KMS-11 (cell line): ENCODE data around the gene RBM22.

ENCODE experiments used
- H2AFZ ChIP-seq: fragments of 200-600 bp; sonication (generic); 2 replicates; pipeline ENCODE4 v1.6.1; 2016; ENCODE audit warnings: antibody characterized with exemption, mixed run types, low read depth
- H3K27ac ChIP-seq: fragments of 200-600 bp; sonication (generic); 2 replicates; pipeline ENCODE4 v1.6.1; 2016; ENCODE audit warnings: mild to moderate bottlenecking, mixed run types
- H3K27me3 ChIP-seq: fragments of 200-600 bp; sonication (generic); 2 replicates; pipeline ENCODE4 v1.6.1; 2017; ENCODE audit warnings: mild to moderate bottlenecking, low read depth, mixed run types, moderate library complexity; ENCODE audit not compliant: insufficient read depth
- H3K36me3 ChIP-seq: fragments of 200-600 bp; sonication (generic); 2 replicates; pipeline ENCODE4 v1.6.1; 2017; ENCODE audit warnings: mild to moderate bottlenecking, mixed run types; ENCODE audit not compliant: insufficient read depth
- H3K4me1 ChIP-seq: fragments of 200-600 bp; sonication (generic); 2 replicates; pipeline ENCODE4 v1.6.1; 2016; ENCODE audit warnings: mild to moderate bottlenecking, low read depth, mixed run types; ENCODE audit not compliant: poor library complexity, severe bottlenecking
- H3K4me2 ChIP-seq: fragments of 200-600 bp; sonication (generic); 2 replicates; pipeline ENCODE4 v1.7.0; 2016; ENCODE audit warnings: mild to moderate bottlenecking, mixed run types
- H3K4me3 ChIP-seq: fragments of 200-600 bp; sonication (generic); IDR thresholded peaks from 2 replicates; pipeline ENCODE4 v1.6.1; 2017; ENCODE audit warnings: low read depth, low read length, mixed read lengths; ENCODE audit not compliant: insufficient read depth
- H3K79me2 ChIP-seq: fragments of 200-600 bp; sonication (generic); 2 replicates; pipeline ENCODE4 v1.6.1; 2016; ENCODE audit warnings: low read depth, mixed run types; ENCODE audit not compliant: insufficient read depth
- H3K9ac ChIP-seq: fragments of 200-600 bp; sonication (generic); 2 replicates; pipeline ENCODE4 v1.6.1; 2016; ENCODE audit warnings: mild to moderate bottlenecking, mixed run types
- H4K20me1 ChIP-seq: fragments of 200-600 bp; sonication (generic); 2 replicates; pipeline ENCODE4 v1.6.1; 2016; ENCODE audit warnings: mild to moderate bottlenecking, mixed run types; ENCODE audit not compliant: insufficient read depth
- TF ChIP-seq, protein P1 (sequence below): fragments of 200-600 bp; sonication (generic); conservative IDR thresholded peaks from 2 replicates; pipeline ENCODE4 v1.6.1; 2017; ENCODE audit warnings: low read depth, mild to moderate bottlenecking, antibody characterized with exemption, low read length, moderate library complexity, mixed read lengths

RBM22 gene

DNA sequence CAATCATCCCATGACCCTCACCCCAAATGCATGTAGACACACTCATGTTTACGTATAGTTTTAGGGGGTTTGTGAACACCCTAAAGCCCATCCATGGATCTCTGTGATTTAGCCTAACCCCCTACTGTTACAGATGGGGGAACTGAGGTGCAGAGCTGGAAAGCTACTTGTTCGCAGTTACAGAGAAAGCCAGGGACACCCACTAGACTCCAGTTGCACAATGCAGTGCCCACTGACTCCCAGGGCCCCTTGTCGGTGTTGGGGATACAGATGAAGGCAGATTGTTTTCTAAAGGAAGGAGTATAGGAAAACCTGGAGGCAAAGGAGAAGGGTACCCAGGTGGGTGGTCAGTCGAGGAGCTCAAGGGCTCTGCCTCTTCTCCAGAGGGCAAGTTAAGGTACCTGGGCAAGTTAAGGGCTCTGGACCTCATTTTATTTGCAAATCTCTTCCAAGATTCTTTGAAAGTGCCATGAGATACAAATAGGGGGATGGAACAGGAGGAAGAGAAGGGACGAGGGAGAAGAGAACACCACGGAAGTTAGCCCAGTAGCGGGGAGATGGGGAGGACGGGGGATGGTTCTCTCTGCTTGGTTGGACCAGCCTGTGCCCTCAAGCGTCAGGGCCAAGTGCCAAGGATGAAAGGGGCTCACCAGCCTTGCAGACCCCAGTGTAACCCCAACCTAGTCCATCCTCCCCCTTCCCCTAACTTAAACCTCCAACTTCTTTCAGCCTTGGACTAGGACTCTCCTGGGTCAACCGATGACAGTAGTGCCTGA lies 38.9 kb downstream of the RBM22 start:
- Histone ChIP-seq H2AFZ (no peak overlapping the region), H3K79me2 (no peaks in the 10 kb centered on the region), H3K4me1 (no peaks in the 10 kb centered on the region), H3K4me3 (no peak overlapping the region), H3K36me3 (no peaks in the 10 kb centered on the region), H4K20me1 (no peaks in the 10 kb centered on the region), H3K27ac (no peak overlapping the region), H3K9ac (no peak overlapping the region), H3K27me3 (no peaks in the 10 kb centered on the region), H3K4me2 (no peak overlapping the region)
- TF ChIP-seq, protein P1, sequence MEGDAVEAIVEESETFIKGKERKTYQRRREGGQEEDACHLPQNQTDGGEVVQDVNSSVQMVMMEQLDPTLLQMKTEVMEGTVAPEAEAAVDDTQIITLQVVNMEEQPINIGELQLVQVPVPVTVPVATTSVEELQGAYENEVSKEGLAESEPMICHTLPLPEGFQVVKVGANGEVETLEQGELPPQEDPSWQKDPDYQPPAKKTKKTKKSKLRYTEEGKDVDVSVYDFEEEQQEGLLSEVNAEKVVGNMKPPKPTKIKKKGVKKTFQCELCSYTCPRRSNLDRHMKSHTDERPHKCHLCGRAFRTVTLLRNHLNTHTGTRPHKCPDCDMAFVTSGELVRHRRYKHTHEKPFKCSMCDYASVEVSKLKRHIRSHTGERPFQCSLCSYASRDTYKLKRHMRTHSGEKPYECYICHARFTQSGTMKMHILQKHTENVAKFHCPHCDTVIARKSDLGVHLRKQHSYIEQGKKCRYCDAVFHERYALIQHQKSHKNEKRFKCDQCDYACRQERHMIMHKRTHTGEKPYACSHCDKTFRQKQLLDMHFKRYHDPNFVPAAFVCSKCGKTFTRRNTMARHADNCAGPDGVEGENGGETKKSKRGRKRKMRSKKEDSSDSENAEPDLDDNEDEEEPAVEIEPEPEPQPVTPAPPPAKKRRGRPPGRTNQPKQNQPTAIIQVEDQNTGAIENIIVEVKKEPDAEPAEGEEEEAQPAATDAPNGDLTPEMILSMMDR = no peak

DNA sequence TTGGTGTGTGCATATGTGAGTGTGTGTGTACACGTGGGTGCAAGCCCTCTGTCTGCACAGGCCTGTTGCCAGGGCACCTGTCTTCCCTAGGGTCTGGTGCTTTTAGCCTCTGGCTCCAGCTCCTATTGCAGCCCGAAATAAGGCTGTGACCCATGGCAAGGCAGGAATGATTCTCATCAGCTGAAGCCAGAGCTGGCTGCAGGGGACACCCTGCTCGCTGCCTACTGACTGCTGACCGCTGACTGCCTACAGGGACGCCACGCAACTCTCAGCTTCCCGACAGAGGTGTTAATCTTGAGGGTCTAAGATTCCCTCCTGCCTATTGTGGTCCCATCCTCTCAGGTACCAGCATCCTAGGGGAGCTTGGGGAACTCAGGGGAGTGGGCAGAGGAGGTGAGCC lies 39.8 kb downstream of the RBM22 start, which contains the start of gene MYOZ3:
Gene MYOZ3 (plus strand): TSS at position 166 of the 400 bp plus-strand sequence. CDS start 1,691 bp downstream, outside the sequence.
- H3K9ac ChIP-seq = no peak within 1 kb of the TSS
- H2AFZ ChIP-seq = no peak within 1 kb of the TSS
- no peaks in the 10 kb centered on the region for H4K20me1 ChIP-seq
- no peak within 1 kb of the TSS for H3K27ac ChIP-seq
- H3K4me2 ChIP-seq = no peak within 1 kb of the TSS
- no peaks in the 10 kb centered on the region for H3K79me2 ChIP-seq
- H3K27me3 ChIP-seq = no peaks in the 10 kb centered on the region
- TF ChIP-seq, protein P1 = no peak
- H3K4me3 ChIP-seq = no peak within 1 kb of the TSS
- H3K36me3 ChIP-seq = no peaks in the 10 kb centered on the region
- H3K4me1 ChIP-seq = no peaks in the 10 kb centered on the region

DNA sequence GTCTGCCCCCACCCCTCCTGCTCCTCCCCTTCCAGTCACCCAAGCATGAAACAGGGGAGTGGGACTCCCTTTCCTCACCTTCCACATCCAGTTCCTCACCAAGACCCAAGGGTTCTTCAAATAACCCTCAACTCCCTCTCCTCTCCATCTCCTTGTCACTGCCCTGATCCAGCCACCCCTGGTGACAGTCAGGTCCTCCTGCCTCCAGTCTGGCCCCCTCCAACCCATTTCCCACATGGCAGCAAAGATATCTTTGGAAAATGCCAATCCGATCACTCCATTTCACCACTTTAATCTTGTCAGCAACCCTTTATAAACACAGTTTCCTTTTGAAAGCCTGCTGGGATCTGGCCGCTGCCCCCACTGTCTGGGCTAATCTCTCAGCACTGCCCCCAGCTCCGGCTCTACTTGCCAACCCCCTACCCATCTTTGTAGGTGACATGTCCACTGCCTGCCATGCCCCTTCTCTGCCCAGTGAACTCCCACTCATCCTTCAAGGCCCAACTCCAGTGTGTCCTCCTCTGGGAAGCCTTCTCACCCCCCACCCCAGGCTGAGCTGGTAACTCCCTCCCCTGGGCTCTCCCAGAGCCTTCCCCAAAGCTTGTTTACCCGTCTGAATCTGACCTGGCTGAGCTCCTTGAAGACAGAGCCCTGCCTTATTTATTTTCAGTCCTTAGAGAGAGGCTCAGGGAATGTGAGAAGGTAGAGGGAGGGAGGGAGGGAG lies 40.6 kb downstream of the RBM22 start:
- Histone ChIP-seq H3K27me3 (no peaks in the 10 kb centered on the region), H3K79me2 (no peaks in the 10 kb centered on the region), H3K4me2 (no peak overlapping the region), H3K27ac (no peak overlapping the region), H3K9ac (no peak overlapping the region), H4K20me1 (no peaks in the 10 kb centered on the region), H3K4me1 (no peaks in the 10 kb centered on the region), H2AFZ (no peak overlapping the region), H3K36me3 (no peaks in the 10 kb centered on the region), H3K4me3 (no peak overlapping the region)
- TF ChIP-seq, protein P1 = no peak

DNA sequence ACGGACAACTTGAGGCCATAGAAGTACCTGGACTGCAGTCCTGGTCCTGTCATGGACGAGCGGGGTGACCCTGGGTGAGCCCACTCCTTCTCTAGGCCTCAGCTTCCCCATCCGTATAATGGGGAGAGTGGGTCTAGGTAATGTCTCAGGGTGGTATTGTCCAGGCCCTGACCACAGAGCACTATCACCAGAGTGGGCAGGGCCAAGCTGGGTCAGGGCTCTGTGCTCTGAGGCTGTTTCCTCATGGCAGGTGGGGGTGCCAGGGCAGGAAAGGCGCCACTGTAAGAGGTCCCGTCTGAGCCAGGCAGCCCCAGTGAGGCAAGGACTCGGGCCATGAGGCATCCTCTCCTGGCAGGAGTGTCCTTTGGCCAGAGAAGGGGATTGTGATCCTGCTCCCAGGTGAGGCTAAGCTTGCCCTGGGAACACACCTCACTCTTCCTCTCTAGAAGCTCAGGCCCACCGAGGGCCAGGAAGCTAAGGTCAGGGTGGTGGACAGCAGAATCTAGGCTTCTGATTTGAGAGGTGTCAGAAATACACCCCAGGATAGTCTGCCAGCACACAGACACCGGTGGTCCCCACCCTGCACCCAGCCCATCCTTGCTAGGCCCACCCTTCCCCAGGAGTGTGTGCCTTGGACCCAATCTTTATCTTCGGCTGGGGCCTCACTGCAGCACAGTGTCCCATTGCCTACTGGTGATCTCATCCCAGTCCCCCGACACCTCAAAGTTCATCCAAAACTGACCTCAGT lies 41.3 kb downstream of the RBM22 start:
- TF ChIP-seq, protein P1 = no peak
- Histone ChIP-seq H3K27ac (no peak overlapping the region), H3K9ac (no peak overlapping the region), H2AFZ (no peak overlapping the region), H3K79me2 (no peaks in the 10 kb centered on the region), H3K36me3 (no peaks in the 10 kb centered on the region), H4K20me1 (no peaks in the 10 kb centered on the region), H3K4me1 (no peaks in the 10 kb centered on the region), H3K27me3 (no peaks in the 10 kb centered on the region), H3K4me2 (no peak overlapping the region), H3K4me3 (no peak overlapping the region)
